Embryonic facial prominence (tissue), 1 donor: Measurements from ENCODE around the gene AKR1C4.
"Not testable (repeated sequence)": the region's sequence is repeated elsewhere in the genome, so short reads cannot be mapped to it uniquely, and the experiment has no call there.

ENCODE experiments used
- DNase-seq: peaks from one replicate; pipeline ENCODE4 v3.0.0-alpha.2; 2016; ENCODE audit errors: extremely low spot score

Gene AKR1C4

GRCh38 chr10:5206799-5207198 is 10.2 kb downstream of the AKR1C4 start:
- DNase-seq: no peak

GRCh38 chr10:5209776-5210175 is 13.1 kb downstream of the AKR1C4 start:
- DNase-seq: not testable (repeated sequence)

- not testable (repeated sequence) for DNase-seq
These were observed 13.6 kb downstream of the AKR1C4 start for GRCh38 chr10:5210261-5210660.

- DNase-seq: no peak
These were observed 15.3 kb downstream of the AKR1C4 start for GRCh38 chr10:5211696-5212536.

GRCh38 chr10:5216801-5217200 is 20.2 kb downstream of the AKR1C4 start:
- DNase-seq: no peak

- DNase-seq: no peak
These were observed 22.6 kb downstream of the AKR1C4 start for GRCh38 chr10:5219262-5219661.

GRCh38 chr10:5222942-5223341 is 26.3 kb downstream of the AKR1C4 start:
- not testable (repeated sequence) for DNase-seq

GRCh38 chr10:5229019-5229418 is 32.4 kb downstream of the AKR1C4 start:
- DNase-seq: no peak

GRCh38 chr10:5233324-5233723 is 36.7 kb downstream of the AKR1C4 start:
- DNase-seq: no peak

GRCh38 chr10:5234106-5234860 is 37.6 kb downstream of the AKR1C4 start:
- DNase-seq: no peak

GRCh38 chr10:5237541-5237940 is 40.9 kb downstream of the AKR1C4 start:
- not testable (repeated sequence) for DNase-seq

GRCh38 chr10:5242585-5242984 is 45.9 kb downstream of the AKR1C4 start:
- DNase-seq: no peak

- no peak for DNase-seq
These were observed 46.9 kb downstream of the AKR1C4 start for GRCh38 chr10:5243521-5243987.

- no peak for DNase-seq
These were observed 55.8 kb downstream of the AKR1C4 start for GRCh38 chr10:5252177-5253037.

GRCh38 chr10:5254488-5254887 is 57.9 kb downstream of the AKR1C4 start:
- DNase-seq: no peak

- DNase-seq: not testable (repeated sequence)
These were observed 61.1 kb downstream of the AKR1C4 start for GRCh38 chr10:5257768-5258167.

- no peak for DNase-seq
These were observed 62.7 kb downstream of the AKR1C4 start for GRCh38 chr10:5259132-5259951.

- DNase-seq: no peak
These were observed 63.4 kb downstream of the AKR1C4 start for GRCh38 chr10:5259952-5260578.

GRCh38 chr10:5260828-5261227 is 64.2 kb downstream of the AKR1C4 start:
- DNase-seq: no peak

- no peak for DNase-seq
These were observed 68.5 kb downstream of the AKR1C4 start for GRCh38 chr10:5265139-5265538.

GRCh38 chr10:5266351-5266750 is 69.7 kb downstream of the AKR1C4 start:
- no peak for DNase-seq
